Liver (tissue), 9 donors: Measurements from ENCODE around the gene CAV1. TPM values are rescaled to one million over a fixed set of nuclear protein-coding genes. Genes with fewer than 3 reads are reported as not detected.

ENCODE experiments used
- DNase-seq: peaks from one replicate; pipeline ENCODE4 v3.0.0-alpha.2; 2017; ENCODE audit warnings: low spot score
- H3K27ac ChIP-seq, 2 donors: one replicate each; pipeline ENCODE4 v1.7.0; 2013; ENCODE audit warnings: inconsistent platforms in 2 of 2, low read length in 2 of 2, control low read depth in 1 of 2, low read depth in 1 of 2, mild to moderate bottlenecking in 1 of 2
- H3K27me3 ChIP-seq, 4 donors: one replicate each; pipeline versions ENCODE4 v1.6.1 to v1.7.0; 2013; ENCODE audit warnings: low read length in 3 of 4, inconsistent platforms in 1 of 4, mild to moderate bottlenecking in 1 of 4, moderate library complexity in 1 of 4; ENCODE audit not compliant: control insufficient read depth in 4 of 4, insufficient read depth in 4 of 4
- H3K36me3 ChIP-seq, 4 donors: one replicate each; pipeline versions ENCODE4 v1.6.1 to v1.7.0; 2013; ENCODE audit warnings: low read length in 3 of 4, mild to moderate bottlenecking in 3 of 4, low read depth in 1 of 4, moderate library complexity in 1 of 4; ENCODE audit not compliant: control insufficient read depth in 4 of 4, insufficient read depth in 3 of 4
- H3K4me1 ChIP-seq, 4 donors: one replicate each; pipeline versions ENCODE4 v1.6.1 to v1.7.0; 2013; ENCODE audit warnings: low read length in 3 of 4, mild to moderate bottlenecking in 3 of 4, moderate library complexity in 1 of 4; ENCODE audit not compliant: control insufficient read depth in 4 of 4, insufficient read depth in 4 of 4
- H3K4me3 ChIP-seq, 3 donors: one replicate each; pipeline versions ENCODE4 v1.6.1 to v1.7.0; 2013; ENCODE audit warnings: low read length in 3 of 3, control low read depth in 1 of 3, low read depth in 1 of 3, mild to moderate bottlenecking in 1 of 3
- H3K9ac ChIP-seq, 2 donors: one replicate each; pipeline ENCODE4 v1.7.0; 2013; ENCODE audit warnings: low read length in 2 of 2, mild to moderate bottlenecking in 2 of 2, moderate library complexity in 2 of 2, control low read depth in 1 of 2, low read depth in 1 of 2
- H3K9me3 ChIP-seq, 4 donors: one replicate each; pipeline versions ENCODE4 v1.6.1 to v1.7.0; 2013; ENCODE audit warnings: low read length in 3 of 4; ENCODE audit not compliant: control insufficient read depth in 4 of 4
- ATF3 ChIP-seq: IDR thresholded peaks from 2 replicates; pipeline ENCODE4 v1.6.1; 2016; ENCODE audit warnings: antibody characterized with exemption
- CTCF ChIP-seq: fragments of 150-350 bp; IDR thresholded peaks from 2 replicates; pipeline ENCODE4 v1.5.1; 2017; ENCODE audit warnings: improper control_type of control experiment, low read depth, low read length; ENCODE audit not compliant: missing input control
- EGR1 ChIP-seq, 2 donors: IDR thresholded peaks; 2 replicates each; pipeline ENCODE4 v1.6.1; 2016 to 2018; ENCODE audit warnings: antibody characterized with exemption in 2 of 2, low read depth in 2 of 2
- FOXA1 ChIP-seq: IDR thresholded peaks from 2 replicates; pipeline ENCODE4 v1.6.1; 2016; ENCODE audit warnings: antibody characterized with exemption
- GABPA ChIP-seq, 2 donors: IDR thresholded peaks in 1 of 2; conservative IDR thresholded peaks in 1 of 2; 2 replicates each; pipeline ENCODE4 v1.6.1; 2016; ENCODE audit warnings: antibody characterized with exemption in 2 of 2, mild to moderate bottlenecking in 1 of 2, moderate library complexity in 1 of 2
- HNF4G ChIP-seq: IDR thresholded peaks from 2 replicates; pipeline ENCODE4 v1.6.1; 2016; ENCODE audit warnings: antibody characterized with exemption
- JUND ChIP-seq, 2 donors: IDR thresholded peaks; 2 replicates each; pipeline ENCODE4 v1.6.1; 2016; ENCODE audit warnings: antibody characterized with exemption in 2 of 2
- MAX ChIP-seq: IDR thresholded peaks from 2 replicates; pipeline ENCODE4 v1.6.1; 2016; ENCODE audit warnings: antibody characterized with exemption
- NR2F2 ChIP-seq: IDR thresholded peaks from 2 replicates; pipeline ENCODE4 v1.6.1; 2016; ENCODE audit warnings: antibody characterized with exemption
- RAD21 ChIP-seq, 2 donors: IDR thresholded peaks; 2 replicates each; pipeline ENCODE4 v1.6.1; 2016; ENCODE audit warnings: antibody characterized with exemption in 2 of 2, mild to moderate bottlenecking in 2 of 2
- REST ChIP-seq: IDR thresholded peaks from 2 replicates; pipeline ENCODE4 v1.6.1; 2016; ENCODE audit warnings: antibody characterized with exemption, mild to moderate bottlenecking
- RXRA ChIP-seq, 2 donors: IDR thresholded peaks; 2 replicates each; pipeline ENCODE4 v1.6.1; 2017 to 2018; ENCODE audit warnings: antibody characterized with exemption in 2 of 2, mild to moderate bottlenecking in 1 of 2
- SP1 ChIP-seq: IDR thresholded peaks from 2 replicates; pipeline ENCODE4 v1.6.1; 2018; ENCODE audit warnings: antibody characterized with exemption, mild to moderate bottlenecking
- TAF1 ChIP-seq: conservative IDR thresholded peaks from 2 replicates; pipeline ENCODE4 v1.6.1; 2016; ENCODE audit warnings: antibody characterized with exemption, mild to moderate bottlenecking
- YY1 ChIP-seq: IDR thresholded peaks from 2 replicates; pipeline ENCODE4 v1.6.1; 2016; ENCODE audit warnings: antibody characterized with exemption, mild to moderate bottlenecking
- ZBTB33 ChIP-seq: IDR thresholded peaks from 2 replicates; pipeline ENCODE4 v1.6.1; 2016; ENCODE audit warnings: antibody characterized with exemption
- WGBS: extraction: QIAGEN DNeasy Blood & Tissue Kit; methylation state at CpG from one replicate; pipeline ENCODE4 v1.1.7; 2013; 5-methylcytosine and 5-hydroxymethylcytosine counted together
- polyA plus RNA-seq, 2 donors: library from polyadenylated mRNA; stranded (reverse) in 1 of 2; unstranded in 1 of 2; fragments of 200-250 nt in 1 of 2; fragments of >200 nt in 1 of 2; fragmentation: Nextera tagmentation in 1 of 2; extraction: Ambion mirVana in 1 of 2; gene quantifications; one replicate each; pipeline versions ENCODE4 v1.2.1 to v1.2.3, GENCODE V29; 2013 to 2015
- total RNA-seq, 2 donors: library from RNA; depleted of rRNA; stranded (reverse); fragments of >200 nt; gene quantifications; one replicate each; pipeline ENCODE4 v1.2.3, GENCODE V29; 2014
- donor health status: healthy.
- donor health status: healthy.
- donor health status: healthy.
- donor health status: healthy.
- donor health status: healthy.

Gene CAV1
- total and polyA plus RNA-seq, 4 donors: 9.9 to 13.4 (median 11.6) TPM

GRCh38 chr7:116553168-116553964 lies 28.5 kb downstream of the CAV1 start:
- no peak overlapping the region for H3K9ac ChIP-seq
- H3K27me3 ChIP-seq: no peaks in the 10 kb centered on the region
- H3K36me3 ChIP-seq: no peaks in the 10 kb centered on the region
- no peak overlapping the region for H3K27ac ChIP-seq
- no peak overlapping the region for H3K4me3 ChIP-seq
- no peak for DNase-seq
- no peaks in the 10 kb centered on the region for H3K4me1 ChIP-seq
- no peak for TF ChIP-seq YY1
- no peak for TF ChIP-seq CTCF
- no peak for TF ChIP-seq NR2F2
- no peak for TF ChIP-seq HNF4G
- TF ChIP-seq SP1: no peak
- no peak for TF ChIP-seq MAX
- TF ChIP-seq RXRA (IDR thresholded peaks at IDR 0.05): no peak
- TF ChIP-seq GABPA (IDR thresholded peaks at IDR 0.05 in 1 of 2, conservative IDR thresholded peaks at IDR 0.05 in 1 of 2): no peak
- TF ChIP-seq ZBTB33: no peak
- TF ChIP-seq TAF1: no peak
- TF ChIP-seq REST: no peak
- TF ChIP-seq JUND (IDR thresholded peaks at IDR 0.05): no peak
- TF ChIP-seq RAD21 (IDR thresholded peaks at IDR 0.05): no peak
- H3K9me3 ChIP-seq: no peaks in the 10 kb centered on the region
- 79% methylated on average over 3 of the region's 3 CpGs for WGBS

- Histone ChIP-seq H3K27me3 (no peaks in the 10 kb centered on the region), H3K4me3 (no peak overlapping the region), H3K36me3 (no peaks in the 10 kb centered on the region), H3K27ac (no peak overlapping the region), H3K9ac (no peak overlapping the region), H3K4me1 (no peaks in the 10 kb centered on the region), H3K9me3 (no peaks in the 10 kb centered on the region)
- no peak for DNase-seq
- TF ChIP-seq CTCF: no peak
- TF ChIP-seq FOXA1: no peak
- no peak for TF ChIP-seq RAD21 (IDR thresholded peaks at IDR 0.05)
- TF ChIP-seq ATF3: no peak
- TF ChIP-seq TAF1: no peak
- TF ChIP-seq MAX: no peak
- TF ChIP-seq YY1: no peak
- TF ChIP-seq NR2F2: no peak
- no peak for TF ChIP-seq HNF4G
- TF ChIP-seq EGR1 (IDR thresholded peaks at IDR 0.05; ENCODE audit: low read depth in 2 of 2): no peak
Measured at GRCh38 chr7:116554436-116554835, 29.6 kb downstream of the CAV1 start.
